ENCODE measurements around the gene MEX3D. TPM values are rescaled to one million over a fixed set of nuclear protein-coding genes. Genes with fewer than 3 reads are reported as not detected.
A peak's percentile ranks its signal among the peaks of the same experiment; 100 is the strongest.

MEX3D gene
- polyA plus RNA-seq, 1 donor (not counting 4 experiments of a cell fraction or from before 2014, with no cell fraction given): 3.9 TPM

DNA sequence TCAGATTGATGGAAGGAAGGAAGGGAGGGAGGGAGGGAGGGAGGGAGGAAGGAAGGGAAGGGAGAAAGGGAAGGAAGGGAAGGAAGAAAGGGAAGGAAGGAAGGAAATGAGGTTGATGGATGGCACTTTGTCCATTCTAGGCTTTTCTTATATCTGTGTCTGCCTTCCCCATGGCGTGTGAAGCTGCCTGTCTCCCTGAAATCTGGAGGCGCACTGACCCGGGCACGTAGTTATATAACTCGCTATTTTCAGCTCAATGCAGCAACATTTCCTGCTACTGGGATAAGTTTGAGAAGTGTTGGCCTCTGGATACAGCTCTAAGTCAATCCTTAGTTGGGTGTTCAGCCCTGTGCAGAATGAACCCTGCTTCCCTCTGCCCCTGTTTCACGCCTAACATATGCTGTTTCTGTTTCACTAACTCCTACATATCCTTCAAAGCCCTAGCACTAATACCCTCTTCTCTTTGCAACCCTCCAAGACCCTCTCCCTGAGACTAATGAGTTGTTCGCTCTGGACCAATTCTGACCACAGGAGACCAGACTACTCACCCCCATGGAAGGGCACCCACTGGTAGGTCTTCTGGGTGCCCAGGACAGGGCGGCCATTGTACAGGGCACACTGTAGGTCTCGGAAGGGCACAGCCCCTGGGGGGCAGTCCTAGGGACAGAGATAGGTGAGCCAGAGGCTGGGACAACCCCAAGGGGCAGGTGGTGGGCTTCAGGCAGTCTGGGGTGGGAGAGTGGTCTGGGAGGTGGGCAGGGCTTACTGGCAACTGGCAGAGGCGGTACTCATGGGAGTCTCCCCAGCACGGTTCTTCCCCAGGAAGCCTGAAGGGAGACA, 58.3 kb downstream of the MEX3D start:
- no peaks in the 10 kb centered on the region for H3K79me2 ChIP-seq (ENCODE audit: control insufficient read depth, insufficient read depth, low read length)
- H3K4me2 ChIP-seq (ENCODE audit: control insufficient read depth, extremely low read depth, insufficient read depth, low read depth, low read length): no peak overlapping the region
- FAIRE-seq (peak; percentile 34), DNase-seq (ENCODE audit: low read depth, low spot score) (no peak)
- dilution Hi-C loops (cut with MboI; ENCODE audit: extremely low pct_ligation_motif_present, low sequenced_read_pairs): no loop called here
- H2AFZ ChIP-seq (ENCODE audit: control insufficient read depth, low read length): no peak overlapping the region
- no peak overlapping the region for H3K27ac ChIP-seq (ENCODE audit: control insufficient read depth, insufficient read depth, low read length)
- H3K9me1 ChIP-seq (ENCODE audit: control insufficient read depth, extremely low read depth, insufficient read depth, low read length): no peaks in the 10 kb centered on the region
- TF ChIP-seq, protein P1, sequence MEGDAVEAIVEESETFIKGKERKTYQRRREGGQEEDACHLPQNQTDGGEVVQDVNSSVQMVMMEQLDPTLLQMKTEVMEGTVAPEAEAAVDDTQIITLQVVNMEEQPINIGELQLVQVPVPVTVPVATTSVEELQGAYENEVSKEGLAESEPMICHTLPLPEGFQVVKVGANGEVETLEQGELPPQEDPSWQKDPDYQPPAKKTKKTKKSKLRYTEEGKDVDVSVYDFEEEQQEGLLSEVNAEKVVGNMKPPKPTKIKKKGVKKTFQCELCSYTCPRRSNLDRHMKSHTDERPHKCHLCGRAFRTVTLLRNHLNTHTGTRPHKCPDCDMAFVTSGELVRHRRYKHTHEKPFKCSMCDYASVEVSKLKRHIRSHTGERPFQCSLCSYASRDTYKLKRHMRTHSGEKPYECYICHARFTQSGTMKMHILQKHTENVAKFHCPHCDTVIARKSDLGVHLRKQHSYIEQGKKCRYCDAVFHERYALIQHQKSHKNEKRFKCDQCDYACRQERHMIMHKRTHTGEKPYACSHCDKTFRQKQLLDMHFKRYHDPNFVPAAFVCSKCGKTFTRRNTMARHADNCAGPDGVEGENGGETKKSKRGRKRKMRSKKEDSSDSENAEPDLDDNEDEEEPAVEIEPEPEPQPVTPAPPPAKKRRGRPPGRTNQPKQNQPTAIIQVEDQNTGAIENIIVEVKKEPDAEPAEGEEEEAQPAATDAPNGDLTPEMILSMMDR (optimal IDR thresholded peaks at IDR 0.05 in 1 of 3, IDR thresholded peaks at IDR 0.05 in 1 of 3, conservative IDR thresholded peaks at IDR 0.05 in 1 of 3; ENCODE audit: extremely low read depth in 1 of 3, insufficient read depth in 2 of 3, low read length in 3 of 3): no peak
- no peak for TF ChIP-seq EZH2 (IDR thresholded peaks at IDR 0.05; ENCODE audit: low read length)
- no peak overlapping the region for H3K4me3 ChIP-seq (ENCODE audit: control insufficient read depth in 2 of 3, extremely low read depth in 1 of 3, insufficient read depth in 2 of 3, low read depth in 1 of 3, low read length in 3 of 3)
- no peak overlapping the region for H3K9ac ChIP-seq (ENCODE audit: control insufficient read depth, extremely low read depth, insufficient read depth, low read length)
- no peaks in the 10 kb centered on the region for H4K20me1 ChIP-seq (ENCODE audit: control insufficient read depth, extremely low read depth, insufficient read depth, low read length)
- peaks cover 13% of the 10 kb centered on the region for H3K4me1 ChIP-seq (ENCODE audit: control insufficient read depth, extremely low read depth, insufficient read depth, low read length)
- H3K27me3 ChIP-seq (ENCODE audit: control insufficient read depth, extremely low read depth, insufficient read depth, low read length): no peaks in the 10 kb centered on the region
- peaks cover 0 to 5% of the 10 kb centered on the region in 2 experiments for H3K36me3 ChIP-seq (ENCODE audit: control insufficient read depth in 2 of 2, extremely low read depth in 1 of 2, insufficient read depth in 2 of 2, low read length in 2 of 2)
- H3K9me3 ChIP-seq (ENCODE audit: control insufficient read depth, low read depth, low read length): no peaks in the 10 kb centered on the region

DNA sequence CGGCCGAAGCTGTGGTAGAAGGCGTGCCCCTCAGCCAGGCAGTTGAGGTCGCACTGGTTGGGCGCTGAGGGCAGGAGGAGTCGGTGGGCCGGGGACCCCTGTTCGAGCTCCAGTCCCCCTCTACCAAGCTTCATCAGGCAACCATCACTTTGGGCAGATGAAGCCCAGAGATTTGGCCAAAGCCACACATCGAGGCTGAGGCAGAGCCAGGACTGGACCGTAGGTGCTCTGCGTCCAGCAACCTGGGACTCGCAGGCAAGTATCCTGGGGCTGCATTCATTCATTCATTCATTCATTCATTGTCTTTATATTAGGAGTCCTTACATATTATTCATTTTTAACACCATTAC, 59.6 kb downstream of the MEX3D start:
- Histone ChIP-seq H3K9me1 (ENCODE audit: control insufficient read depth, extremely low read depth, insufficient read depth, low read length) (no peaks in the 10 kb centered on the region), H3K27me3 (ENCODE audit: control insufficient read depth, extremely low read depth, insufficient read depth, low read length) (peaks cover 10% of the 10 kb centered on the region), H3K27ac (ENCODE audit: control insufficient read depth, insufficient read depth, low read length) (no peak overlapping the region), H3K4me2 (ENCODE audit: control insufficient read depth, extremely low read depth, insufficient read depth, low read depth, low read length) (peak overlapping the region; percentile 66), H3K9me3 (ENCODE audit: control insufficient read depth, low read depth, low read length) (no peaks in the 10 kb centered on the region), H4K20me1 (ENCODE audit: control insufficient read depth, extremely low read depth, insufficient read depth, low read length) (no peaks in the 10 kb centered on the region), H3K9ac (ENCODE audit: control insufficient read depth, extremely low read depth, insufficient read depth, low read length) (no peak overlapping the region), H3K79me2 (ENCODE audit: control insufficient read depth, insufficient read depth, low read length) (no peaks in the 10 kb centered on the region), H3K4me3 (ENCODE audit: control insufficient read depth in 2 of 3, extremely low read depth in 1 of 3, insufficient read depth in 2 of 3, low read depth in 1 of 3, low read length in 3 of 3) (no peak overlapping the region), H3K36me3 (ENCODE audit: control insufficient read depth in 2 of 2, extremely low read depth in 1 of 2, insufficient read depth in 2 of 2, low read length in 2 of 2) (peaks cover 0 to 5% of the 10 kb centered on the region in 2 experiments), H2AFZ (ENCODE audit: control insufficient read depth, low read length) (no peak overlapping the region), H3K4me1 (ENCODE audit: control insufficient read depth, extremely low read depth, insufficient read depth, low read length) (peaks cover 13% of the 10 kb centered on the region)
- DNase-seq (ENCODE audit: low read depth, low spot score): no peak
- dilution Hi-C loops (cut with MboI; ENCODE audit: extremely low pct_ligation_motif_present, low sequenced_read_pairs): no loop called here
- TF ChIP-seq, protein P1 (optimal IDR thresholded peaks at IDR 0.05 in 1 of 3, IDR thresholded peaks at IDR 0.05 in 1 of 3, conservative IDR thresholded peaks at IDR 0.05 in 1 of 3; ENCODE audit: extremely low read depth in 1 of 3, insufficient read depth in 2 of 3, low read length in 3 of 3): no peak
- no peak for TF ChIP-seq EZH2 (IDR thresholded peaks at IDR 0.05; ENCODE audit: low read length)
- no peak for FAIRE-seq

Measured in keratinocyte (primary cell).